Body of pancreas (tissue), 4 donors: ENCODE results near the gene ZSCAN10.
"Not testable (repeated sequence)": the region's sequence is repeated elsewhere in the genome, so short reads cannot be mapped to it uniquely, and the experiment has no call there.

Experiments
- POLR2A ChIP-seq, 3 donors: fragments of 450-650 bp; IDR thresholded peaks; one replicate each; pipeline ENCODE4 v1.6.1; 2016; ENCODE audit warnings: antibody characterized with exemption in 3 of 3, mild to moderate bottlenecking in 2 of 3
- TF ChIP-seq, protein P1 (sequence below), 7 experiments: fragments of 450-650 bp in 4 of 7; fragments of 200-600 bp in 3 of 7; sonication (generic) in 3 of 7; IDR thresholded peaks; one replicate each; pipeline ENCODE4 v1.5.1; 2016 to 2019; ENCODE audit warnings: antibody characterized with exemption in 7 of 7

DNA sequence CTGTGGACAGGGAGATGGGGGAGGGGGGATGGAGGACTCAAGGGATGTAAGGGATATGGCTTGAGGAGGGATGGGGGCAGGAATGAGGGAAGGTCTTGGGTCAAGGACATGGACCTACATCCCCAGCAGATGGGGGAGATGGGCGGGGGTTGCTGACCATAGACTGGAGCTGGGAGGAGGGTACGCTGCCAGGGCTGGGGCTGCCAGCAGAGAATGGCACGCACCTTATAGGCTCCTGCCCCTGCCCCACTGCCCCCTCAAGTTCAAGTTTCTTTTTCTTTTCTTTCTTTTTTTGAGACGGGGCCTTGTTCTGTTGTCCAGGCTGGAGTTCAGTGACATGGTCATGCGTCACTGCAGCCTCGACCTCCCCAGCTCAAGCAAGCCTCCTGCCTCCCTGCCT is 23.1 kb downstream of the ZSCAN10 start:
- TF ChIP-seq, protein P1, sequence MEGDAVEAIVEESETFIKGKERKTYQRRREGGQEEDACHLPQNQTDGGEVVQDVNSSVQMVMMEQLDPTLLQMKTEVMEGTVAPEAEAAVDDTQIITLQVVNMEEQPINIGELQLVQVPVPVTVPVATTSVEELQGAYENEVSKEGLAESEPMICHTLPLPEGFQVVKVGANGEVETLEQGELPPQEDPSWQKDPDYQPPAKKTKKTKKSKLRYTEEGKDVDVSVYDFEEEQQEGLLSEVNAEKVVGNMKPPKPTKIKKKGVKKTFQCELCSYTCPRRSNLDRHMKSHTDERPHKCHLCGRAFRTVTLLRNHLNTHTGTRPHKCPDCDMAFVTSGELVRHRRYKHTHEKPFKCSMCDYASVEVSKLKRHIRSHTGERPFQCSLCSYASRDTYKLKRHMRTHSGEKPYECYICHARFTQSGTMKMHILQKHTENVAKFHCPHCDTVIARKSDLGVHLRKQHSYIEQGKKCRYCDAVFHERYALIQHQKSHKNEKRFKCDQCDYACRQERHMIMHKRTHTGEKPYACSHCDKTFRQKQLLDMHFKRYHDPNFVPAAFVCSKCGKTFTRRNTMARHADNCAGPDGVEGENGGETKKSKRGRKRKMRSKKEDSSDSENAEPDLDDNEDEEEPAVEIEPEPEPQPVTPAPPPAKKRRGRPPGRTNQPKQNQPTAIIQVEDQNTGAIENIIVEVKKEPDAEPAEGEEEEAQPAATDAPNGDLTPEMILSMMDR (IDR thresholded peaks at IDR 0.05): not testable (repeated sequence)
- TF ChIP-seq POLR2A (IDR thresholded peaks at IDR 0.05): not testable (repeated sequence)
